WI38 (cell line): ENCODE measurements around the gene GABPB1.
"Not testable (repeated sequence)": the region's sequence is repeated elsewhere in the genome, so short reads cannot be mapped to it uniquely, and the experiment has no call there.

Source experiments
- H3K4me3 ChIP-seq: 2 replicates; pipeline ENCODE4 v1.5.1; 2011; ENCODE audit warnings: low read depth, mild to moderate bottlenecking, control low read depth, low read length
- CTCF ChIP-seq: IDR thresholded peaks from 2 replicates; pipeline ENCODE4 v1.5.1; 2012; ENCODE audit warnings: low read depth, mild to moderate bottlenecking, control low read depth, low read length

GABPB1 gene

GRCh38 chr15:50377867-50378751 lies 23.1 kb upstream of the GABPB1 start:
- no peak for TF ChIP-seq CTCF
- H3K4me3 ChIP-seq: no peak overlapping the region

GRCh38 chr15:50369564-50369963 lies 14.6 kb upstream of the GABPB1 start:
- H3K4me3 ChIP-seq: not testable (repeated sequence)

GRCh38 chr15:50365971-50366370 lies 11.0 kb upstream of the GABPB1 start:
- no peak overlapping the region for H3K4me3 ChIP-seq
- TF ChIP-seq CTCF: no peak

- no peak for TF ChIP-seq CTCF
- H3K4me3 ChIP-seq: no peak overlapping the region
Observed at GRCh38 chr15:50365570-50365969, 10.6 kb upstream of the GABPB1 start.

- no peak overlapping the region for H3K4me3 ChIP-seq
- no peak for TF ChIP-seq CTCF
Observed at GRCh38 chr15:50363612-50364011, 8.6 kb upstream of the GABPB1 start.

- no peak for TF ChIP-seq CTCF
- H3K4me3 ChIP-seq: no peak overlapping the region
Observed at GRCh38 chr15:50361756-50362155, 6.8 kb upstream of the GABPB1 start.

- peak; percentile 30 for TF ChIP-seq CTCF
- H3K4me3 ChIP-seq: no peak overlapping the region
Observed at GRCh38 chr15:50358845-50359244, 3.8 kb upstream of the GABPB1 start.

- TF ChIP-seq CTCF: no peak
- H3K4me3 ChIP-seq: peak overlapping the region; percentile 80
Observed at GRCh38 chr15:50355980-50356379, 982 bp upstream of the GABPB1 start.
